ENCODE measurements around the gene TLK1. TPM values are rescaled to one million over a fixed set of nuclear protein-coding genes. Genes with fewer than 3 reads are reported as not detected.

Gene TLK1
- total RNA-seq, 2 donors from 2014 or later = 85.4 to 85.8 TPM

DNA sequence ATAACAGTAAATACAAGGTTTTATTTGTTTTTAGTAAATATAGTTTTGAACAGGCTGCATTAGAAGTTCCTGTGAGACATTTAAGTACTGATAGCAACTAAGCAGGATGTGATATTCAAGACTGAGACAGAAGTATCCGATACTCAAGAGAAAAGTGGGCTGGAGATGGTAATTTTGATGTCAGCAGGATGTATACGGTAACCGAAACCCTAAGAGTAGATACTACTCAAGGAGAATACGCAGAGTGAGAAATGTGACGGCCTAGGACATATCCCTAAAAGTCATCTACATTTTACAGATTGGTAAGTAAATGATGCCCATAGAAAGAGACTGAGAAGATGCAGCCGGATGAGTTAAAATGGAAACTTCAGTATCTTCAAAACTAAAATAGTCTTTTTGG, 116.3 kb downstream of the TLK1 start:
- no peak overlapping the region for H3K9ac ChIP-seq (ENCODE audit: extremely low read depth, low read length, poor library complexity, severe bottlenecking)
- DNase-seq = no peak
- Mint-ChIP-seq H3K36me3 (ENCODE audit: low read depth) (peaks cover 54% of the 10 kb centered on the region), H3K9me3 (no peaks in the 10 kb centered on the region), H3K27me3 (ENCODE audit: insufficient read depth) (no peaks in the 10 kb centered on the region), H3K27ac (no peak overlapping the region), H3K4me3 (no peak overlapping the region), H3K4me1 (peaks cover 12% of the 10 kb centered on the region)
- no peaks in the 10 kb centered on the region for H3K27me3 ChIP-seq (ENCODE audit: control insufficient read depth, insufficient read depth, low read length, poor library complexity, severe bottlenecking)
- WGBS, 2 experiments (ENCODE audit: insufficient coverage in 1 of 2, insufficient read length in 1 of 2) = 58 to 68% methylated on average over 5 to 6 of the region's 6 CpGs
- TF ChIP-seq, protein P1, sequence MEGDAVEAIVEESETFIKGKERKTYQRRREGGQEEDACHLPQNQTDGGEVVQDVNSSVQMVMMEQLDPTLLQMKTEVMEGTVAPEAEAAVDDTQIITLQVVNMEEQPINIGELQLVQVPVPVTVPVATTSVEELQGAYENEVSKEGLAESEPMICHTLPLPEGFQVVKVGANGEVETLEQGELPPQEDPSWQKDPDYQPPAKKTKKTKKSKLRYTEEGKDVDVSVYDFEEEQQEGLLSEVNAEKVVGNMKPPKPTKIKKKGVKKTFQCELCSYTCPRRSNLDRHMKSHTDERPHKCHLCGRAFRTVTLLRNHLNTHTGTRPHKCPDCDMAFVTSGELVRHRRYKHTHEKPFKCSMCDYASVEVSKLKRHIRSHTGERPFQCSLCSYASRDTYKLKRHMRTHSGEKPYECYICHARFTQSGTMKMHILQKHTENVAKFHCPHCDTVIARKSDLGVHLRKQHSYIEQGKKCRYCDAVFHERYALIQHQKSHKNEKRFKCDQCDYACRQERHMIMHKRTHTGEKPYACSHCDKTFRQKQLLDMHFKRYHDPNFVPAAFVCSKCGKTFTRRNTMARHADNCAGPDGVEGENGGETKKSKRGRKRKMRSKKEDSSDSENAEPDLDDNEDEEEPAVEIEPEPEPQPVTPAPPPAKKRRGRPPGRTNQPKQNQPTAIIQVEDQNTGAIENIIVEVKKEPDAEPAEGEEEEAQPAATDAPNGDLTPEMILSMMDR (conservative IDR thresholded peaks at IDR 0.05) = no peak
- peaks cover 75% of the 10 kb centered on the region for H3K36me3 ChIP-seq (ENCODE audit: control insufficient read depth, insufficient read depth, low read length)
- no peaks in the 10 kb centered on the region for H3K9me3 ChIP-seq (ENCODE audit: control insufficient read depth, low read length)
- H3K4me1 ChIP-seq (ENCODE audit: control insufficient read depth, insufficient read depth, low read length) = no peaks in the 10 kb centered on the region
- H3K27ac ChIP-seq (ENCODE audit: low read depth, low read length) = no peak overlapping the region
- H3K4me3 ChIP-seq (ENCODE audit: low read length) = no peak overlapping the region

- no peaks in the 10 kb centered on the region for H3K27me3 ChIP-seq (ENCODE audit: control insufficient read depth, insufficient read depth, low read length, poor library complexity, severe bottlenecking)
Observed at GRCh38 chr2:171042253-171042969, 118.3 kb downstream of the TLK1 start.

GRCh38 chr2:171036532-171036931, 124.2 kb downstream of the TLK1 start:
- Mint-ChIP-seq H3K4me1 (no peaks in the 10 kb centered on the region), H3K27ac (no peak overlapping the region), H3K4me3 (no peak overlapping the region), H3K36me3 (ENCODE audit: low read depth) (peaks cover 81% of the 10 kb centered on the region), H3K9me3 (peaks cover 9% of the 10 kb centered on the region), H3K27me3 (ENCODE audit: insufficient read depth) (no peaks in the 10 kb centered on the region)
- Histone ChIP-seq H3K4me3 (ENCODE audit: low read length) (no peak overlapping the region), H3K27ac (ENCODE audit: low read depth, low read length) (no peak overlapping the region), H3K9ac (ENCODE audit: extremely low read depth, low read length, poor library complexity, severe bottlenecking) (no peak overlapping the region), H3K9me3 (ENCODE audit: control insufficient read depth, low read length) (peaks cover 16% of the 10 kb centered on the region), H3K36me3 (ENCODE audit: control insufficient read depth, insufficient read depth, low read length) (peaks cover 86% of the 10 kb centered on the region), H3K27me3 (ENCODE audit: control insufficient read depth, insufficient read depth, low read length, poor library complexity, severe bottlenecking) (no peaks in the 10 kb centered on the region), H3K4me1 (ENCODE audit: control insufficient read depth, insufficient read depth, low read length) (no peaks in the 10 kb centered on the region)
- TF ChIP-seq, protein P1 (conservative IDR thresholded peaks at IDR 0.05) = no peak
- no peak for DNase-seq
- 100% methylated on average over 2 of the region's 2 CpGs; no CpG with 5 or more reads in 1 of the 2 experiments for WGBS, 2 experiments (ENCODE audit: insufficient coverage in 1 of 2, insufficient read length in 1 of 2)

More at GRCh38 chr2:171042253-171042969, 118.3 kb downstream of the TLK1 start:
- Mint-ChIP-seq H3K4me3 (no peak overlapping the region), H3K4me1 (peaks cover 12% of the 10 kb centered on the region), H3K27ac (no peak overlapping the region), H3K9me3 (no peaks in the 10 kb centered on the region), H3K36me3 (ENCODE audit: low read depth) (peaks cover 60% of the 10 kb centered on the region), H3K27me3 (ENCODE audit: insufficient read depth) (no peaks in the 10 kb centered on the region)
- Histone ChIP-seq H3K36me3 (ENCODE audit: control insufficient read depth, insufficient read depth, low read length) (peaks cover 78% of the 10 kb centered on the region), H3K4me1 (ENCODE audit: control insufficient read depth, insufficient read depth, low read length) (no peaks in the 10 kb centered on the region), H3K9ac (ENCODE audit: extremely low read depth, low read length, poor library complexity, severe bottlenecking) (no peak overlapping the region), H3K27ac (ENCODE audit: low read depth, low read length) (no peak overlapping the region), H3K9me3 (ENCODE audit: control insufficient read depth, low read length) (no peaks in the 10 kb centered on the region), H3K4me3 (ENCODE audit: low read length) (no peak overlapping the region)
- 93 to 100% methylated on average over 1 of the region's 1 CpG for WGBS, 2 experiments (ENCODE audit: insufficient coverage in 1 of 2, insufficient read length in 1 of 2)
- TF ChIP-seq, protein P1 (conservative IDR thresholded peaks at IDR 0.05) = no peak
- DNase-seq = no peak

Data from endodermal cell (in vitro differentiated cells).